HG03439 (cell line): ENCODE results near the gene NARS2.

Source experiments
- ATAC-seq: cut with Tn5 transposase; IDR thresholded peaks from one replicate; pipeline ENCODE4 v1.9.1; 2021; ENCODE audit warnings: mild to moderate bottlenecking, moderate library complexity; ENCODE audit not compliant: unreplicated experiment

Gene NARS2

GRCh38 chr11:78417888-78418583, 156.6 kb downstream of the NARS2 start:
- ATAC-seq, result peak; percentile 54

GRCh38 chr11:78417175-78417887, 157.3 kb downstream of the NARS2 start, which contains the start of gene GAB2:
GAB2 (minus strand) TSS chr11:78417820; CDS start chr11:78417720, 100 bp downstream.
- ATAC-seq, result peak; percentile 30

- peak; percentile 48 for ATAC-seq
These were observed 158.1 kb downstream of the NARS2 start for GRCh38 chr11:78416285-78417174.

- ATAC-seq, result no peak
These were observed 159.3 kb downstream of the NARS2 start for GRCh38 chr11:78415338-78415737.

GRCh38 chr11:78414321-78415051, 160.2 kb downstream of the NARS2 start:
- ATAC-seq, result no peak

GRCh38 chr11:78408619-78409018, 166.0 kb downstream of the NARS2 start:
- ATAC-seq, result no peak

- ATAC-seq, result no peak
These were observed 168.0 kb downstream of the NARS2 start for GRCh38 chr11:78406568-78407196.

GRCh38 chr11:78405805-78406204, 168.9 kb downstream of the NARS2 start:
- no peak for ATAC-seq

GRCh38 chr11:78403781-78404180, 170.9 kb downstream of the NARS2 start:
- no peak for ATAC-seq

- ATAC-seq, result no peak
These were observed 171.8 kb downstream of the NARS2 start for GRCh38 chr11:78402847-78403246.

GRCh38 chr11:78400702-78401101, 174.0 kb downstream of the NARS2 start:
- ATAC-seq, result no peak

GRCh38 chr11:78400116-78400515, 174.5 kb downstream of the NARS2 start:
- no peak for ATAC-seq

- ATAC-seq, result no peak
These were observed 175.5 kb downstream of the NARS2 start for GRCh38 chr11:78399136-78399535.

GRCh38 chr11:78398715-78399114, 175.9 kb downstream of the NARS2 start:
- no peak for ATAC-seq

GRCh38 chr11:78397398-78397797, 177.3 kb downstream of the NARS2 start:
- peak; percentile 78 for ATAC-seq

GRCh38 chr11:78395597-78395996, 179.1 kb downstream of the NARS2 start:
- no peak for ATAC-seq

GRCh38 chr11:78392854-78393253, 181.8 kb downstream of the NARS2 start:
- no peak for ATAC-seq

GRCh38 chr11:78391424-78391823, 183.2 kb downstream of the NARS2 start:
- no peak for ATAC-seq

GRCh38 chr11:78390809-78391208, 183.9 kb downstream of the NARS2 start:
- no peak for ATAC-seq
